GM19467 (cell line): ENCODE data around the gene ZSWIM6.

Experiments
- ATAC-seq: cut with Tn5 transposase; IDR thresholded peaks from one replicate; pipeline ENCODE4 v1.9.1; 2021; ENCODE audit warnings: mild to moderate bottlenecking, moderate library complexity; ENCODE audit not compliant: unreplicated experiment

ZSWIM6 gene

GRCh38 chr5:61330845-61331406 lies 1.1 kb upstream of the ZSWIM6 start:
- ATAC-seq = peak; percentile 27

DNA sequence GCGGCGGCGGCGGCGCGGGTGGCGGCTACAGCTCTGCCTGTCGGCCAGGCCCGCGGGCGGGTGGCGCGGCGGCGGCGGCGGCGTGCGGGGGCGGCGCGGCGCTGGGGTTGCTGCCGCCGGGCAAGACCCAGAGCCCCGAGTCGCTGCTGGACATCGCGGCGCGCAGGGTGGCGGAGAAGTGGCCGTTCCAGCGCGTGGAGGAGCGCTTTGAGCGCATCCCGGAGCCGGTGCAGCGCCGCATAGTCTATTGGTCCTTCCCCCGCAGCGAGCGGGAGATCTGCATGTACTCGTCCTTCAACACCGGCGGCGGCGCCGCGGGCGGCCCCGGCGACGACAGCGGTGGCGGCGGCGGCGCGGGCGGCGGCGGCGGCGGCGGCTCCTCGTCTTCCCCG lies 296 bp downstream of the ZSWIM6 start:
- no peak for ATAC-seq

GRCh38 chr5:61332851-61333320 lies 828 bp downstream of the ZSWIM6 start:
- ATAC-seq = no peak

- no peak for ATAC-seq
Measured at GRCh38 chr5:61333321-61333953, 1.4 kb downstream of the ZSWIM6 start.

DNA sequence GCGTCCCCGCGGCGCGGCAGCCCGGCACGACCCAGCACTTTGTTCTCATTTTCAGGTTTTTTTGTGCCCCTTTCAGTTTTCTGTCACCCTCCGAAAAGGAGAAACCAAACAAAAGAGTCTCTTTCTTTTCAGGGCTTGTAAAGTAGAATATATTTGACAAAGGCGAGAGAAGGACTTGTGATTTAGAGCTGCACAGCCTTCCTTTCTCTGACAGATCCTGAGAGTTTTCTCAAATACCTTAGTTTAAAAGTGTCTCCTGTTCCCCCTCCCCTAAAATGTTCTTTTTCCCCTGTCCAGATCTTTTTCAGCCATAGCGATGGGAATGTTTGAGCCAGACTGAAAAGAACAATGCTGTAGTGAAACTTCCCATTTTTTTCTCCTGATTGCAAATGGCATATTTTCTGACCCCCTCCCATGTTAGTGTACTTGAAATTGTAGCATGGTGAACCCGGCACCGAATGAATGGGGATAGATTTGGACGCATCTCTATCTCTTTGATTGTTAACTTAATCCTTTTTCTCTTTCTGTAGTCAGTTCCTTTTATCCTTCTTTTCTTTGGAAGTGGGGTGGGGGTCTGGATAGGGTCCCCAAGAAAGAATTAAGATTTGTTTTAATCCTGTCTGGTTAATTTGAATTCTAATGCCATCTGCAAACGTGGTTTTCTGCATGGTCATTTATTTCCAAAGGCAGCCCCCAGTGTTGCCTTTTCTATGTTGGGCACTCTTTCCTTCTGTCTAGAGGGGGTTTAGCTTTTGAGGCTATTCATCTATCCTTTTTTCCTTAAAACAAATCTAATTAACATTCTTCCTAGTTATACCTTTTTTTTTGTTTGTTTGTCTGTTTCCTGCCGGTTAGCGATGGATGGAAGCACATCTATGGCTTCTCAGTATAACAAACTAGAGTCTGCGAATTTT lies 2.2 kb downstream of the ZSWIM6 start:
- no peak for ATAC-seq

- no peak for ATAC-seq
Measured at GRCh38 chr5:61334868-61335615, 3.0 kb downstream of the ZSWIM6 start.

DNA sequence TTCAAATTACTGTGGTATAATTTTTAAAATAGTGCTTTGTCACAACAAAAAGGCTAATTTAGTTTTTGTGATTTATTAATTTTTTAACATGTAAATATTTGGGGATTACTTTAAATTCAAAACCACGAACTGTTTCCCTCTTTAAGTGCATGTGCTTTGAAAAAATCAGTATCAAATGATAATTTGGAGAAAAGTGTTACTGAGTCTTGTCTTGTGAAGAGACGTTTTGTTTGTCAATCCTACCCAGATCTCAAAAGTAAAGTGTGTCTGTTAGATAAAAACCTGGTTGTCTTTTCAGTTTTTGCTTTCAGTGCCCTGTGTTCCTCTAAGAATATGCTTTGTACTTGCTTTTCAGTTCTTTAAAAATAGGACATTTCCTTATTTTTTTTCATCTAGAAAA lies 7.7 kb downstream of the ZSWIM6 start:
- no peak for ATAC-seq

GRCh38 chr5:61340775-61341361 lies 8.8 kb downstream of the ZSWIM6 start:
- no peak for ATAC-seq

- no peak for ATAC-seq
Measured at GRCh38 chr5:61342071-61342501, 10.0 kb downstream of the ZSWIM6 start.

- ATAC-seq = no peak
Measured at GRCh38 chr5:61344187-61344944, 12.3 kb downstream of the ZSWIM6 start.

GRCh38 chr5:61346511-61346910 lies 14.5 kb downstream of the ZSWIM6 start:
- ATAC-seq = no peak

DNA sequence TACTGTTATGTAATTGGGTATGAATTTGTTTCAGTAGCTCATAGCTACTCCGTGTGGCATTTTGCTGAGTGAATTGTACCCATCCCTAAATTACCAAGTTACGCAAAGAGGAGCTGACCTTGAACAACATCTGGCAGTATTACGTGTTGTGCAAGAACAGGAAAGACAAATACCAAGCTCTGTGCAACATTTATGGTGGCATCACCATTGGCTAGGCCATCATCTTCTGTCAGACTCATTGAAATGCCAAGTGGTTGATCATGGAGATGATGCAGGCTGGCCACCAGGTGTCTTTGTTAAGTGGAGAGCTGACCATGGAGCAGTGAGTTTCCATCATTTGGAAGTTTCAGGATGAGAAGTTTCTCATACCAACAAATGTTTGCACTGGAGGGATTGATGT lies 15.0 kb downstream of the ZSWIM6 start:
- ATAC-seq = no peak

- ATAC-seq = no peak
Measured at GRCh38 chr5:61348447-61348846, 16.4 kb downstream of the ZSWIM6 start.

- ATAC-seq = no peak
Measured at GRCh38 chr5:61349935-61350334, 17.9 kb downstream of the ZSWIM6 start.

- no peak for ATAC-seq
Measured at GRCh38 chr5:61350535-61350934, 18.5 kb downstream of the ZSWIM6 start.

- ATAC-seq = no peak
Measured at GRCh38 chr5:61351733-61352132, 19.7 kb downstream of the ZSWIM6 start.

DNA sequence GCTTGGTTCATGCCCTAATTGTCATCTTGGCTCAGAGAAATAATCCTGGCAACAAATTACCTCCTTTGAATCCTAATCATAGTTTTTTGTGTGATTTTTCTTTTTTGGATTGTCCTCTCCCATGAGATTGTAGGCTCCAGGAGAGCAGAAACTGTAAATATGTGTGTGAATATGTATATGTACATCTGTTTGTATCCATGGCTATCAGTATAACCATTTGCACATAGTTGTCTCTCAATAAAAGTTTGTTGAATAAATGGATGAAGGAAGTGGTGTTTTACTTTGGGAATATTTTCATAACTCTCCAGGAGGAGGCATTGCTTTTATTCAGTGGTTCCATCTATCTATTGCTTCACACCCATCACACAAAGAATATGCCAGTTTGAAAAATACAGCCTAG lies 20.1 kb downstream of the ZSWIM6 start:
- ATAC-seq = no peak

- no peak for ATAC-seq
Measured at GRCh38 chr5:61352612-61353156, 20.6 kb downstream of the ZSWIM6 start.

- no peak for ATAC-seq
Measured at GRCh38 chr5:61353293-61353692, 21.2 kb downstream of the ZSWIM6 start.

- ATAC-seq = no peak
Measured at GRCh38 chr5:61354199-61354598, 22.1 kb downstream of the ZSWIM6 start.
